ENCODE data around the gene ZC3H11A.

DNA sequence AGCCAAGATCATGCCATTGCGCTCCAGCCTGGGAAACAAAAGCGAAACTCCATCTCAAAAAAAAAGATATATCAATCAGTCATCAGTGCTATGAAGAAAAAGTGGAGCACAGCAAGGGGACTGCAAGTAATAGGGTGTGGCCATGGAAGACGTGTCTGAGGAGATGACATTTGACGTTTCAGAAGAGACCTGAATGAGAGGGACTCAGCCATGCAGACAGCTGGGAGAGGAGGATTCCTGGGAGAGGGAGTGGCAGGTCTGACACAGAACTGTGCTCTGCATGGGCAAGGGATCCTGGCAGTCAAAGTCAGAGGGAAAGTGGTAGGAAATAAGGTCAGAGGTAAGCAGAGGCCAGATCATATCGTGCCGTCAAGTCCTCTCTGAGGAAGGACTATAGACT is 27.2 kb upstream of the ZC3H11A start:
- TF ChIP-seq EZH2 (optimal IDR thresholded peaks at IDR 0.05; ENCODE audit: low read depth, low read length): no peak
- TF ChIP-seq, protein P1, sequence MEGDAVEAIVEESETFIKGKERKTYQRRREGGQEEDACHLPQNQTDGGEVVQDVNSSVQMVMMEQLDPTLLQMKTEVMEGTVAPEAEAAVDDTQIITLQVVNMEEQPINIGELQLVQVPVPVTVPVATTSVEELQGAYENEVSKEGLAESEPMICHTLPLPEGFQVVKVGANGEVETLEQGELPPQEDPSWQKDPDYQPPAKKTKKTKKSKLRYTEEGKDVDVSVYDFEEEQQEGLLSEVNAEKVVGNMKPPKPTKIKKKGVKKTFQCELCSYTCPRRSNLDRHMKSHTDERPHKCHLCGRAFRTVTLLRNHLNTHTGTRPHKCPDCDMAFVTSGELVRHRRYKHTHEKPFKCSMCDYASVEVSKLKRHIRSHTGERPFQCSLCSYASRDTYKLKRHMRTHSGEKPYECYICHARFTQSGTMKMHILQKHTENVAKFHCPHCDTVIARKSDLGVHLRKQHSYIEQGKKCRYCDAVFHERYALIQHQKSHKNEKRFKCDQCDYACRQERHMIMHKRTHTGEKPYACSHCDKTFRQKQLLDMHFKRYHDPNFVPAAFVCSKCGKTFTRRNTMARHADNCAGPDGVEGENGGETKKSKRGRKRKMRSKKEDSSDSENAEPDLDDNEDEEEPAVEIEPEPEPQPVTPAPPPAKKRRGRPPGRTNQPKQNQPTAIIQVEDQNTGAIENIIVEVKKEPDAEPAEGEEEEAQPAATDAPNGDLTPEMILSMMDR (IDR thresholded peaks at IDR 0.05; ENCODE audit: low read length): no peak
- no peak for TF ChIP-seq EZH2phosphoT487 (IDR thresholded peaks at IDR 0.05; ENCODE audit: low read length)
